Measurements from ENCODE around the gene SRPK2. TPM values are rescaled to one million over a fixed set of nuclear protein-coding genes. Genes with fewer than 3 reads are reported as not detected.

Gene SRPK2
- total RNA-seq, 1 donor from 2014 or later: 58.5 TPM

- no peak for DNase-seq (ENCODE audit: low spot score)
- Mint-ChIP-seq H3K4me1 (ENCODE audit: low read depth) (peaks cover 3% of the 10 kb centered on the region), H3K9me3 (ENCODE audit: low read depth) (no peaks in the 10 kb centered on the region), H3K27ac (ENCODE audit: unreplicated experiment) (no peak overlapping the region), H3K4me3 (ENCODE audit: unreplicated experiment) (no peak overlapping the region), H3K36me3 (ENCODE audit: low read depth) (peaks cover 4% of the 10 kb centered on the region), H3K27me3 (ENCODE audit: low read depth) (no peaks in the 10 kb centered on the region)
- TF ChIP-seq CTCF (IDR thresholded peaks at IDR 0.05): no peak
Observed at GRCh38 chr7:105132835-105133234, 255.9 kb downstream of the SRPK2 start.

GRCh38 chr7:105132335-105132734 lies 256.4 kb downstream of the SRPK2 start:
- Mint-ChIP-seq H3K4me1 (ENCODE audit: low read depth) (peaks cover 3% of the 10 kb centered on the region), H3K4me3 (ENCODE audit: unreplicated experiment) (no peak overlapping the region), H3K36me3 (ENCODE audit: low read depth) (peaks cover 4% of the 10 kb centered on the region), H3K9me3 (ENCODE audit: low read depth) (no peaks in the 10 kb centered on the region), H3K27me3 (ENCODE audit: low read depth) (no peaks in the 10 kb centered on the region), H3K27ac (ENCODE audit: unreplicated experiment) (no peak overlapping the region)
- DNase-seq (ENCODE audit: low spot score): no peak
- no peak for TF ChIP-seq CTCF (IDR thresholded peaks at IDR 0.05)

GRCh38 chr7:105131890-105132289 lies 256.8 kb downstream of the SRPK2 start:
- Mint-ChIP-seq H3K4me3 (ENCODE audit: unreplicated experiment) (no peak overlapping the region), H3K27me3 (ENCODE audit: low read depth) (no peaks in the 10 kb centered on the region), H3K4me1 (ENCODE audit: low read depth) (peaks cover 5% of the 10 kb centered on the region), H3K9me3 (ENCODE audit: low read depth) (no peaks in the 10 kb centered on the region), H3K27ac (ENCODE audit: unreplicated experiment) (no peak overlapping the region), H3K36me3 (ENCODE audit: low read depth) (peaks cover 4% of the 10 kb centered on the region)
- no peak for DNase-seq (ENCODE audit: low spot score)
- no peak for TF ChIP-seq CTCF (IDR thresholded peaks at IDR 0.05)

GRCh38 chr7:105131033-105131656 lies 257.6 kb downstream of the SRPK2 start:
- TF ChIP-seq CTCF (IDR thresholded peaks at IDR 0.05): no peak
- Mint-ChIP-seq H3K27me3 (ENCODE audit: low read depth) (no peaks in the 10 kb centered on the region), H3K9me3 (ENCODE audit: low read depth) (no peaks in the 10 kb centered on the region), H3K36me3 (ENCODE audit: low read depth) (peaks cover 7% of the 10 kb centered on the region), H3K4me1 (ENCODE audit: low read depth) (peaks cover 8% of the 10 kb centered on the region), H3K27ac (ENCODE audit: unreplicated experiment) (no peak overlapping the region), H3K4me3 (ENCODE audit: unreplicated experiment) (no peak overlapping the region)
- DNase-seq (ENCODE audit: low spot score): no peak

- H3K27me3 Mint-ChIP-seq (ENCODE audit: low read depth): no peaks in the 10 kb centered on the region
- H3K4me1 Mint-ChIP-seq (ENCODE audit: low read depth): peaks cover 8% of the 10 kb centered on the region
- no peaks in the 10 kb centered on the region for H3K9me3 Mint-ChIP-seq (ENCODE audit: low read depth)
- no peak for TF ChIP-seq CTCF (IDR thresholded peaks at IDR 0.05)
- H3K36me3 Mint-ChIP-seq (ENCODE audit: low read depth): peaks cover 8% of the 10 kb centered on the region
- H3K4me3 Mint-ChIP-seq (ENCODE audit: unreplicated experiment): no peak overlapping the region
- DNase-seq (ENCODE audit: low spot score): no peak
- no peak overlapping the region for H3K27ac Mint-ChIP-seq (ENCODE audit: unreplicated experiment)
Observed at GRCh38 chr7:105130580-105130979, 258.1 kb downstream of the SRPK2 start.
